ENCODE results near the gene HSD17B1.

Gene HSD17B1

GRCh38 chr17:42568341-42569111, 15.8 kb downstream of the HSD17B1 start:
- no peak for DNase-seq

GRCh38 chr17:42571435-42572225, 18.9 kb downstream of the HSD17B1 start:
- no peak for DNase-seq

GRCh38 chr17:42573095-42573494, 20.4 kb downstream of the HSD17B1 start:
- no peak for DNase-seq

- DNase-seq = no peak
These were observed 21.7 kb downstream of the HSD17B1 start for GRCh38 chr17:42574463-42574862.

- DNase-seq = no peak
These were observed 24.4 kb downstream of the HSD17B1 start for GRCh38 chr17:42577140-42577531.

GRCh38 chr17:42577532-42578281, 25.0 kb downstream of the HSD17B1 start, which contains the start of gene PSMC3IP:
Gene PSMC3IP (minus strand): TSS chr17:42577729. CDS start chr17:42577686, 43 bp downstream.
- peak; percentile 85 to 90 for DNase-seq

GRCh38 chr17:42578282-42578869, 25.7 kb downstream of the HSD17B1 start:
- DNase-seq = peak; percentile 44 to 65

- no peak for DNase-seq
These were observed 27.2 kb downstream of the HSD17B1 start for GRCh38 chr17:42579794-42580551.

- no peak for DNase-seq
These were observed 29.1 kb downstream of the HSD17B1 start for GRCh38 chr17:42581744-42582270.

GRCh38 chr17:42584880-42585279, 32.2 kb downstream of the HSD17B1 start:
- DNase-seq = no peak

- no peak for DNase-seq
These were observed 32.6 kb downstream of the HSD17B1 start for GRCh38 chr17:42585353-42585752.

- no peak for DNase-seq
These were observed 33.9 kb downstream of the HSD17B1 start for GRCh38 chr17:42586514-42587230.

GRCh38 chr17:42590886-42591285, 38.2 kb downstream of the HSD17B1 start:
- DNase-seq = no peak

- no peak for DNase-seq
These were observed 38.7 kb downstream of the HSD17B1 start for GRCh38 chr17:42591411-42591810.

- DNase-seq = no peak
These were observed 43.7 kb downstream of the HSD17B1 start for GRCh38 chr17:42596386-42596785.

GRCh38 chr17:42598905-42599304, 46.2 kb downstream of the HSD17B1 start:
- DNase-seq = no peak

- DNase-seq = no peak
These were observed 50.6 kb downstream of the HSD17B1 start for GRCh38 chr17:42603318-42603717.

Measured in NCI-H1930 (cell line).